ENCODE measurements around the gene NACC2. TPM values are rescaled to one million over a fixed set of nuclear protein-coding genes. Genes with fewer than 3 reads are reported as not detected.

The NACC2 gene
- total RNA-seq, 1 donor from 2014 or later, result 4.5 TPM

DNA sequence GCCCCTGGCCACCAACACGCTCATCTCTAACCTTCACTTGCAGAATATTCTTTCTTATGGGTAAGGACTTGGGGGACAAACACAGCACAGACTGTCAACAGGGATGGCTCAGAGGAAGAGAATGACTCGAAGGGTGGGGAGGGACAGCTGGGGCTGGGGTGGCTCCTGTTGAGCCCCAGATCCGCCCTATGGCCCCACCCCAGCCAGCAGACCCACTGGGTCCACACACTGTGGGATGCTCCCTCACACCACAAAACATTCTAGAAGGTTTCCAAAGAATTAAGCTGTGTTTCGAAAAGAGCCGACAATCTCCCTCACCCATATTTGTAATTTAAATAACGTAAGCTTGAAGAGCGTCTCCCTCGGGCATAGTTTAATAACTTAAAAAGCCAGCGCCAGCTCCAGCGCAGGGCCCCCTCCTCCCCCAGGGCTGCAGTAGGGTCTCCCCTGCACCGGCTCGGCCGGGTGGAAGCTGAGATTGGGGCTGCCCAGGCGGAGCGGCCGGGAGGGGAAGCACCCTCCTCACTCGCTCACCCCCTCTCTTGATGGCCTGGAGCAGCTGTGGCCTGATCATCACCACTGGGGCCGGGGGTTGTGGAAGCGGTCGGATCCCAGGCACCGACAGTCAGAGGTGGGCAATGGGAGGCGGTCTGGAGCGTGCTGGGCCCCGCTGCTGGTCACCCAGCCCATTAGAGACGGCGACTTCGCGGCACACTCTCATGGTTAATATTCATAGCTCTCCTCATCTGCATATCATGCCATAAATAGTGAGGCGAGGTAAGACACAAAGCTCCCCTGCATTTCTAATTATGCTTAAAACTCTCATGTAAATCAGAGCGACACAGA is 37.6 kb downstream of the NACC2 start:
- no peak overlapping the region for H3K4me3 Mint-ChIP-seq
- H3K4me2 ChIP-seq, result no peak overlapping the region
- no peaks in the 10 kb centered on the region for H3K79me2 ChIP-seq (ENCODE audit: low read depth)
- no peak overlapping the region for H2AFZ ChIP-seq (replicated peaks)
- peak overlapping the region; percentile 38 for H3K27ac Mint-ChIP-seq
- no peaks in the 10 kb centered on the region for H3K9me3 ChIP-seq (ENCODE audit: low read depth)
- peaks cover 2% of the 10 kb centered on the region for H3K27me3 Mint-ChIP-seq (ENCODE audit: insufficient read depth, low read depth)
- H3K27ac ChIP-seq, result no peak overlapping the region
- H3F3A ChIP-seq (ENCODE audit: low read depth), result peaks cover 20% of the 10 kb centered on the region
- H3K4me1 Mint-ChIP-seq, result peaks cover 30% of the 10 kb centered on the region
- no peak for TF ChIP-seq EZH2 (IDR thresholded peaks at IDR 0.05)
- TF ChIP-seq, protein P1, sequence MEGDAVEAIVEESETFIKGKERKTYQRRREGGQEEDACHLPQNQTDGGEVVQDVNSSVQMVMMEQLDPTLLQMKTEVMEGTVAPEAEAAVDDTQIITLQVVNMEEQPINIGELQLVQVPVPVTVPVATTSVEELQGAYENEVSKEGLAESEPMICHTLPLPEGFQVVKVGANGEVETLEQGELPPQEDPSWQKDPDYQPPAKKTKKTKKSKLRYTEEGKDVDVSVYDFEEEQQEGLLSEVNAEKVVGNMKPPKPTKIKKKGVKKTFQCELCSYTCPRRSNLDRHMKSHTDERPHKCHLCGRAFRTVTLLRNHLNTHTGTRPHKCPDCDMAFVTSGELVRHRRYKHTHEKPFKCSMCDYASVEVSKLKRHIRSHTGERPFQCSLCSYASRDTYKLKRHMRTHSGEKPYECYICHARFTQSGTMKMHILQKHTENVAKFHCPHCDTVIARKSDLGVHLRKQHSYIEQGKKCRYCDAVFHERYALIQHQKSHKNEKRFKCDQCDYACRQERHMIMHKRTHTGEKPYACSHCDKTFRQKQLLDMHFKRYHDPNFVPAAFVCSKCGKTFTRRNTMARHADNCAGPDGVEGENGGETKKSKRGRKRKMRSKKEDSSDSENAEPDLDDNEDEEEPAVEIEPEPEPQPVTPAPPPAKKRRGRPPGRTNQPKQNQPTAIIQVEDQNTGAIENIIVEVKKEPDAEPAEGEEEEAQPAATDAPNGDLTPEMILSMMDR (IDR thresholded peaks at IDR 0.05), result no peak
- TF ChIP-seq EZH2phosphoT487 (IDR thresholded peaks at IDR 0.05), result no peak
- H3K4me3 ChIP-seq, result no peak overlapping the region
- no peak for DNase-seq (ENCODE audit: low spot score)
- no peak overlapping the region for H3K9ac ChIP-seq
- peaks cover 1% of the 10 kb centered on the region for H3K27me3 ChIP-seq
- no peaks in the 10 kb centered on the region for H3K36me3 Mint-ChIP-seq
- peaks cover 35% of the 10 kb centered on the region for H4K20me1 ChIP-seq (ENCODE audit: low read depth)
- H3K4me1 ChIP-seq, result peaks cover 39% of the 10 kb centered on the region
- H3K9me3 Mint-ChIP-seq, result no peaks in the 10 kb centered on the region
- no peaks in the 10 kb centered on the region for H3K36me3 ChIP-seq

DNA sequence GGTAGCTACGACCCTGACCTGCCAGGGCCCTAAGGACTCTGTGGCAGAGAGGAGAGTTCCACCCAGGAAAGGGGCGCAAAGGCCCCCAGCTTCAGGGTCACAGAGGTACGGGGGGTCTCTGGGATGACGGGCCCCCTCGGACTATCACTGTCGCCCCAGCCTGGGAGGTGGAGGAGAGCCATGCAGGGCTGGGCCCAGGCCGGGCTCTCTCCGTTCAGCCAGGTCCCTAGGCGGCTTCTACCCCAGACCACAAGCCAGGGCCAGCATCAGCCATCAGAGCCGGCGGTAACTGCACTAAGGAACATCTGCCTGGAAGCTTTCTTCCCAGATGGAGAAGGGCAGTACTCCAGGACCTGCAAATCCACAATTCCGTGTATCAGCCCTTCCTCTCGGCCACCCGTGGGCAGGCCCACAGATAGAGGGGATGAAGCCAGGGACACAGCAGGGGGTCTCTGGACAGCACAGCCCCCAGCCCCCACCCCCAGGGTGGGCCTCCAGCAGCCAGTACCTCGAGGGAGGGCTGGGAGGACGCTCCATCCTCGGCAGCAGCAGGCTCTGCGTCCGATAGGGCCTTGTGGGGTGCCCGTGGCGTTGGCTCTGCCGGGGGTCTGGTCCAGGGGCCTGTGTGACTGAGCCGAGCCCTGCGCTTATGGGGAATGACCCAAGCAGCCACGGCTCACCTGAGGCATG is 38.4 kb downstream of the NACC2 start:
- peak overlapping the region; percentile 38 for H3K27ac Mint-ChIP-seq
- Histone ChIP-seq H3K36me3 (no peaks in the 10 kb centered on the region), H3K4me2 (no peak overlapping the region), H3F3A (ENCODE audit: low read depth) (peaks cover 25% of the 10 kb centered on the region), H3K4me1 (peaks cover 47% of the 10 kb centered on the region), H3K9ac (no peak overlapping the region), H3K27ac (no peak overlapping the region), H3K4me3 (no peak overlapping the region), H2AFZ (replicated peaks) (no peak overlapping the region), H3K9me3 (ENCODE audit: low read depth) (no peaks in the 10 kb centered on the region), H3K79me2 (ENCODE audit: low read depth) (no peaks in the 10 kb centered on the region), H3K27me3 (peaks cover 9% of the 10 kb centered on the region), H4K20me1 (ENCODE audit: low read depth) (peaks cover 40% of the 10 kb centered on the region)
- no peaks in the 10 kb centered on the region for H3K9me3 Mint-ChIP-seq
- DNase-seq (ENCODE audit: low spot score), result no peak
- no peaks in the 10 kb centered on the region for H3K36me3 Mint-ChIP-seq
- H3K4me1 Mint-ChIP-seq, result peaks cover 33% of the 10 kb centered on the region
- H3K4me3 Mint-ChIP-seq, result no peak overlapping the region
- H3K27me3 Mint-ChIP-seq (ENCODE audit: insufficient read depth, low read depth), result peaks cover 4% of the 10 kb centered on the region
- TF ChIP-seq EZH2 (IDR thresholded peaks at IDR 0.05), result no peak
- TF ChIP-seq, protein P1 (IDR thresholded peaks at IDR 0.05), result no peak
- TF ChIP-seq EZH2phosphoT487 (IDR thresholded peaks at IDR 0.05), result no peak

DNA sequence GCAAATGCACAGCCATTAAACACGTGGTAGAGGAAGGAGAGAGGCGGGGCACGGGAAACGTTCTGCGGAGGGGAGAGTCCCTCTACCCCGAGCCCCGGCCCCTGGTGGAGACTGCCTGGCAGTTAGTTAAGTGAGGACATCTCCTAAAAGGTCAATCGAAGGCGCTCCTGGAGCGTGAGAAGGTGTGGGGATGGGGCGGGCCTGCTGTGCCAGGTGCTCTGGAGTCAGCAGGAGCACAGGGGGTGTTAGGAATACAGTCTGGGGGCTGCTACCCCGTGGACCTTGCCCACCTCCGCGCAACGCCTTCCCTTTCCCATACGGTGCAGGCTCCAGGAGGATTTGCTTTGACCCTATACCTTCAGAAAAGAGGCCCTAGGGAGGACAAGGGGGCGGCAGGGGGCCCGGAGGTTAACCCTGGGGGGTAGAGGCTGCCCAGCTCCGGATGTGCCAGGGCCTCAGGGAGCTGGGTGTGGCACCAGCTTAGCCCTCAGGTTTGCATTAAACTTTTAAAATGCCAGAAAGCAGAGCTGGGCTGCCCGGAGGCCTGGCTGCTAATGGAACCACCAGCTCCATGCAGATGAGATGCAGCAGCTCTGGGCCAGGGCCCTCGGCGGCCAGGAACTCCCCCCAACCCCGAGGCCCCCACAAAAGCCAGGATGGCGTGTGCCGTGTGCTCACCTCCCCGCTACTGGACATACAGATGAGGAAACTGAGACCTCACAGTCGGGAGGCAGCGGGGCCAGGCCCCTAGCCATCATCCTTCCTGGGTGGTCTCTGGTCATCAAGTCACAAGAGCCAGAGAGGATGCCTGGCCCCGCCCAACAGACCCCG is 39.2 kb downstream of the NACC2 start:
- Histone ChIP-seq H4K20me1 (ENCODE audit: low read depth) (peaks cover 40% of the 10 kb centered on the region), H3K79me2 (ENCODE audit: low read depth) (no peaks in the 10 kb centered on the region)
- H3K4me3 Mint-ChIP-seq, result peak overlapping the region; percentile 30

More for the DNA sequence above, 39.2 kb downstream of the NACC2 start:
- Mint-ChIP-seq H3K27ac (no peak overlapping the region), H3K9me3 (no peaks in the 10 kb centered on the region), H3K27me3 (ENCODE audit: insufficient read depth, low read depth) (peaks cover 2% of the 10 kb centered on the region), H3K36me3 (no peaks in the 10 kb centered on the region), H3K4me1 (peaks cover 33% of the 10 kb centered on the region)
- Histone ChIP-seq H3K4me3 (no peak overlapping the region), H3F3A (ENCODE audit: low read depth) (peaks cover 25% of the 10 kb centered on the region), H2AFZ (replicated peaks) (no peak overlapping the region), H3K27ac (no peak overlapping the region), H3K4me1 (peaks cover 48% of the 10 kb centered on the region), H3K9ac (no peak overlapping the region), H3K9me3 (ENCODE audit: low read depth) (no peaks in the 10 kb centered on the region), H3K36me3 (no peaks in the 10 kb centered on the region), H3K4me2 (no peak overlapping the region), H3K27me3 (peaks cover 15% of the 10 kb centered on the region)
- no peak for TF ChIP-seq EZH2 (IDR thresholded peaks at IDR 0.05)
- DNase-seq (ENCODE audit: low spot score), result no peak

All from neural progenitor cell (in vitro differentiated cells).